Measurements from ENCODE around the gene UBA3. TPM values are rescaled to one million over a fixed set of nuclear protein-coding genes. Genes with fewer than 3 reads are reported as not detected.

The UBA3 gene
- total RNA-seq, 6 donors from 2014 or later = 36.8 to 71.9 (median 50.5) TPM

GRCh38 chr3:69095636-69096035 is 15.5 kb upstream of the UBA3 start:
- TF ChIP-seq EP300 (IDR thresholded peaks at IDR 0.05) (no peak), POLR2AphosphoS5 (IDR thresholded peaks at IDR 0.05) (no peak), POLR2A (IDR thresholded peaks at IDR 0.05) (no peak), CTCF (IDR thresholded peaks at IDR 0.05) (no peak)
- H3K27ac ChIP-seq = peak overlapping the region; percentile 35 to 76 (median 62)
- no peaks in the 10 kb centered on the region for H3K9me3 ChIP-seq
- H3K4me1 ChIP-seq = peaks cover 55 to 78% (median 68%) of the 10 kb centered on the region in 4 donors
- WGBS, 2 donors = 72 to 77% methylated on average over 5 of the region's 5 CpGs
- DNase-seq (no peak), ATAC-seq (ENCODE audit: low FRiP score in 2 of 2) (no peak)
- peaks cover 0 to 5% (median 1%) of the 10 kb centered on the region in 4 donors for H3K36me3 ChIP-seq
- H3K27me3 ChIP-seq = no peaks in the 10 kb centered on the region
- no peak overlapping the region for H3K4me3 ChIP-seq

- peaks cover 0 to 3% (median 0%) of the 10 kb centered on the region in 4 donors for H3K36me3 ChIP-seq
- H3K4me1 ChIP-seq = peaks cover 65 to 88% (median 78%) of the 10 kb centered on the region in 4 donors
- WGBS, 2 donors = 42 to 54% methylated on average over 8 of the region's 8 CpGs
- ATAC-seq (ENCODE audit: low FRiP score in 2 of 2) (peak in 1 of 2 donors; percentile 61), DNase-seq (no peak)
- H3K27ac ChIP-seq = peak overlapping the region; percentile 63 to 96 (median 84)
- H3K9me3 ChIP-seq = no peaks in the 10 kb centered on the region
- no peak overlapping the region for H3K4me3 ChIP-seq
- H3K27me3 ChIP-seq = no peaks in the 10 kb centered on the region
- TF ChIP-seq POLR2AphosphoS5 (IDR thresholded peaks at IDR 0.05) (no peak), CTCF (IDR thresholded peaks at IDR 0.05) (no peak), EP300 (IDR thresholded peaks at IDR 0.05) (no peak)
Measured at GRCh38 chr3:69094467-69095205, 14.5 kb upstream of the UBA3 start.

- peak overlapping the region; percentile 63 to 96 (median 86) for H3K27ac ChIP-seq
- H3K9me3 ChIP-seq = no peaks in the 10 kb centered on the region
- no peaks in the 10 kb centered on the region for H3K27me3 ChIP-seq
- DNase-seq = peak in 1 of 2 donors; percentile 23
- WGBS, 2 donors = 12 to 30% methylated on average over 4 of the region's 4 CpGs
- TF ChIP-seq EP300 (IDR thresholded peaks at IDR 0.05) = no peak
- peak in 1 of 4 donors; percentile 18 for TF ChIP-seq POLR2A (IDR thresholded peaks at IDR 0.05)
- peaks cover 89 to 98% (median 94%) of the 10 kb centered on the region in 4 donors for H3K4me1 ChIP-seq
- peaks cover 0 to 3% (median 0%) of the 10 kb centered on the region in 4 donors for H3K36me3 ChIP-seq
- peak in 1 of 2 donors; percentile 51 for ATAC-seq (ENCODE audit: low FRiP score in 2 of 2)
- H3K4me3 ChIP-seq = no peak overlapping the region
Measured at GRCh38 chr3:69092030-69092516, 11.9 kb upstream of the UBA3 start.

GRCh38 chr3:69091389-69092029 is 11.3 kb upstream of the UBA3 start:
- Histone ChIP-seq H3K27me3 (no peaks in the 10 kb centered on the region), H3K4me1 (peaks cover 94 to 100% (median 98%) of the 10 kb centered on the region in 4 donors), H3K4me3 (no peak overlapping the region), H3K27ac (peak overlapping the region; percentile 63 to 96 (median 86)), H3K9me3 (no peaks in the 10 kb centered on the region), H3K36me3 (peaks cover 0 to 3% (median 0%) of the 10 kb centered on the region in 4 donors)
- no peak for DNase-seq
- no peak for ATAC-seq (ENCODE audit: low FRiP score in 2 of 2)
- 55 to 56% methylated on average over 5 of the region's 5 CpGs for WGBS, 2 donors
- TF ChIP-seq POLR2A (IDR thresholded peaks at IDR 0.05) = no peak
- TF ChIP-seq EP300 (IDR thresholded peaks at IDR 0.05) = no peak
- TF ChIP-seq POLR2AphosphoS5 (IDR thresholded peaks at IDR 0.05) = no peak
- TF ChIP-seq CTCF (IDR thresholded peaks at IDR 0.05) = no peak

GRCh38 chr3:69090021-69090420 is 9.9 kb upstream of the UBA3 start:
- H3K4me1 ChIP-seq = peaks cover 82 to 91% (median 86%) of the 10 kb centered on the region in 4 donors
- no peaks in the 10 kb centered on the region for H3K9me3 ChIP-seq
- H3K27me3 ChIP-seq = no peaks in the 10 kb centered on the region
- H3K36me3 ChIP-seq = peaks cover 0 to 3% (median 0%) of the 10 kb centered on the region in 4 donors
- 45% methylated on average over 3 of the region's 3 CpGs for WGBS, 2 donors
- TF ChIP-seq EP300 (IDR thresholded peaks at IDR 0.05) = no peak
- TF ChIP-seq POLR2AphosphoS5 (IDR thresholded peaks at IDR 0.05) = no peak
- no peak for TF ChIP-seq CTCF (IDR thresholded peaks at IDR 0.05)
- no peak for TF ChIP-seq POLR2A (IDR thresholded peaks at IDR 0.05)
- H3K27ac ChIP-seq = peak overlapping the region in 3 of 4 donors; percentile 80 to 96 (median 93)
- DNase-seq (no peak), ATAC-seq (ENCODE audit: low FRiP score in 2 of 2) (no peak)
- H3K4me3 ChIP-seq = no peak overlapping the region
